ENCODE measurements around the gene IGSF21.

IGSF21 gene

DNA sequence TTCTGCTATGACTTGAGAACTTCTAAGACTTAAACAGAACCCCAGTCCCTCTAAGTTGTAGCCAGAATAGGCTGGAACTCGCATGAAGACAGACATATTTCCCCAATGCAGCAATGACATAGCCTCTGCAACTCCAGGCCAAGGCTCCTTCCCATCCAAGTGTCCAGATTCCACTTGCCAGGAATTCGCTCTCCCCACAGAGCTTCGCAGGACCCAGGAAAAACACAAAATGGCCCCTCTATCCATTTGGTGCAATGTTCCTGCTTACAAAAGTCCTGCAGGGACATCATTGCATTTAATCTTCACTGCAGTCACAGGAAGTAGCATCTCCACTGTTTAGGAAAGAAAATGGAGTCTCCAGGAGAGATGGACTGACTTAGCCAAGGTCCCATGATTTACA is 225.6 kb downstream of the IGSF21 start:
- peaks cover 13% of the 10 kb centered on the region for H3K4me1 ChIP-seq (ENCODE audit: control insufficient read depth, insufficient read depth, low read length)
- H3K27me3 ChIP-seq (ENCODE audit: control insufficient read depth, insufficient read depth, low read length) = no peaks in the 10 kb centered on the region; the same call in 1 of the 2 replicates
- H3K36me3 ChIP-seq (ENCODE audit: control insufficient read depth, insufficient read depth, low read length) = no peaks in the 10 kb centered on the region
- no peak overlapping the region for H3K27ac ChIP-seq (ENCODE audit: low read depth, low read length)
- H3K4me3 ChIP-seq (ENCODE audit: low read depth, low read length) = no peak overlapping the region
- H3K9ac ChIP-seq (ENCODE audit: low read depth, low read length) = no peak overlapping the region
- H3K9me3 ChIP-seq (ENCODE audit: control insufficient read depth, insufficient read depth, low read length) = no peaks in the 10 kb centered on the region

DNA sequence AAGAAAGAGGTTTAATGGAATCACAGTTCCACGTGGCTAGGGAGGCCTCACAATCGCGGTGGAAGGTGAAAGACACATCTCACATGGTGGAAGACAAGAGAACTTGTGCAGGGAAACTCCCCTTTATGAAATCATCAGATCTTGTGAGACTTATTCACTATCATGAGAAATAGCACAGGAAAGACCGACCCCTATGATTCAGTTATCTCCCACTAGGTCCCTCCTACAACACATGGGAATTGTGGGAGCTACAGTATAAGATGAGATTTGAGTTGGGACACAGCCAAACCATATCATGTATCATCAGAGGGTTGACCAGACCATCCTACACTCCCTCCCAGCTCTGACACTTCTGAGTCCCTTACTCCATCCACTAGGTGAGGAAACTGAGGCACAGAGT is 229.2 kb downstream of the IGSF21 start:
- Histone ChIP-seq H3K27ac (ENCODE audit: low read depth, low read length) (no peak overlapping the region), H3K9ac (ENCODE audit: low read depth, low read length) (no peak overlapping the region), H3K9me3 (ENCODE audit: control insufficient read depth, insufficient read depth, low read length) (no peaks in the 10 kb centered on the region), H3K36me3 (ENCODE audit: control insufficient read depth, insufficient read depth, low read length) (no peaks in the 10 kb centered on the region), H3K4me3 (ENCODE audit: low read depth, low read length) (no peak overlapping the region), H3K27me3 (ENCODE audit: control insufficient read depth, insufficient read depth, low read length) (no peaks in the 10 kb centered on the region; the same call in 1 of the 2 replicates), H3K4me1 (ENCODE audit: control insufficient read depth, insufficient read depth, low read length) (peaks cover 13% of the 10 kb centered on the region)

DNA sequence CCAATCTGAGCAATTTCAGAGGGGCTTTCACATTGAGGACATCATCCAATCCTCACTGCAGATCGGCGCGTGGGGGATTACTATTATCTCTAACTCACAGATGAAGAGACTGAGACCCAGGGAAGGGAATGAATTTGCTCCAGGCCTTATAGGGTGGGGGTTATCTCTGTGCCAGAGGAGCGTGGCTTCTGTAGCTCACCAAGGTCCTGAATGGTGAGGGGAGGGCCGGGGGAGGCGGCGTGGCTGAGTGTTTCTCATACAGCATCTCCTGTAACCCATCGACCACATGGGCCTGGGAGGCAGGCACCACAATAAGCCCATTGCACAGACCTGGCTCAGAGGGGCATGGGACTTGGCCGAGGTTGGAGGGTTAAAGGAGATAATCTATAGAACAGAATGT is 230.2 kb downstream of the IGSF21 start:
- Histone ChIP-seq H3K27ac (ENCODE audit: low read depth, low read length) (no peak overlapping the region), H3K36me3 (ENCODE audit: control insufficient read depth, insufficient read depth, low read length) (no peaks in the 10 kb centered on the region), H3K9me3 (ENCODE audit: control insufficient read depth, insufficient read depth, low read length) (no peaks in the 10 kb centered on the region), H3K9ac (ENCODE audit: low read depth, low read length) (no peak overlapping the region), H3K27me3 (ENCODE audit: control insufficient read depth, insufficient read depth, low read length) (no peaks in the 10 kb centered on the region; the same call in 1 of the 2 replicates), H3K4me3 (ENCODE audit: low read depth, low read length) (no peak overlapping the region), H3K4me1 (ENCODE audit: control insufficient read depth, insufficient read depth, low read length) (peaks cover 9% of the 10 kb centered on the region)

DNA sequence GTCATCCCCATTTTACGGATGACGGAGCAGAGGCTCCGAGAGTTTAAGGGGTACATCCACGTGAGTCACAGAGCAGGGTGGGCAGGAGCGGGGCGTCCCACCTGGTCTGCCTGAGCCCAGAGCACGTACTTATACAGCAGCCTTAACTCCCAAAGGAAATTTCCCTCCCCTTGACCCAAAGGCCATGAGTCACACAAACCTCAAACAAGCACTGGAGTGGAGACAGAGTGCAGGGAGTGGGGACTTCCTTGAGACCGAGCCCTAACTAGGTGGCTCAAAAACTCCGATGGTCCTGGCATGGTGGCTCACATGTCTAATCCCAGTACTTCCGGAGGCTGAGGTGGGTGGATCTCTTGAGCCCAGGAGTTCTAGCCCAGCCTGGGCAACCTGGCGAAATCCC is 231.6 kb downstream of the IGSF21 start:
- Histone ChIP-seq H3K36me3 (ENCODE audit: control insufficient read depth, insufficient read depth, low read length) (no peaks in the 10 kb centered on the region), H3K4me3 (ENCODE audit: low read depth, low read length) (no peak overlapping the region), H3K9ac (ENCODE audit: low read depth, low read length) (no peak overlapping the region), H3K9me3 (ENCODE audit: control insufficient read depth, insufficient read depth, low read length) (no peaks in the 10 kb centered on the region), H3K27me3 (ENCODE audit: control insufficient read depth, insufficient read depth, low read length) (no peaks in the 10 kb centered on the region), H3K27ac (ENCODE audit: low read depth, low read length) (no peak overlapping the region), H3K4me1 (ENCODE audit: control insufficient read depth, insufficient read depth, low read length) (no peaks in the 10 kb centered on the region)

DNA sequence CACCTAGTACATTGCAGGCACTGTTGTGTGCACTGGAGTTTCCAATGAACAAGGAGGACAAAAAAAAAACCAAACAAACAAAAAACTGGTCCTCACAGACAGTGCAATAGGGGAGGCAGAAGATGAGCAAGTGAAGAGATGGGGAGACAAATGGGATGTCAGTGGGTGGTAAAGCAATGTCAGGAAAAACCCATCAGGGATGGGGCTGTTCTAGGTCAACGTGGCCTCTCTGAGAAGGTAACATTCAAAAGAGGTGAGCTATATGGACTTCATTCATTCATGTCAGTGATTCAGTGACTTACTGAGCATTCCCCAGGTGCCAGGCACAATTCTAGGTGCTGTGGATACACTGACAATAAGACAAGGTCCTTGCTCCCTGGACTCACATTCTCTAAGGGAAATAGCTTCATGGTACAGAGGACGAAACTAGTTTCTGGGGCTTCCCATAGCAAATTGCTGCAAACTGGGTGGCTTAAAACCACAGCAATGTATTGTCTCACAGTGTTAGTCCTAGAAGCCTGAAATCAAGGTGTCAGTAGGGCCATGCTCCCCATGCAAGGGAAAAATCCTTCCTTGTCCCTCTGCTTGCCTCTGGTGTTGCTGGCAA is 232.7 kb downstream of the IGSF21 start:
- H3K27ac ChIP-seq (ENCODE audit: low read depth, low read length) = no peak overlapping the region
- H3K27me3 ChIP-seq (ENCODE audit: control insufficient read depth, insufficient read depth, low read length) = no peaks in the 10 kb centered on the region
- H3K4me3 ChIP-seq (ENCODE audit: low read depth, low read length) = no peak overlapping the region
- no peak overlapping the region for H3K9ac ChIP-seq (ENCODE audit: low read depth, low read length)
- no peaks in the 10 kb centered on the region for H3K4me1 ChIP-seq (ENCODE audit: control insufficient read depth, insufficient read depth, low read length)
- no peaks in the 10 kb centered on the region for H3K9me3 ChIP-seq (ENCODE audit: control insufficient read depth, insufficient read depth, low read length)
- H3K36me3 ChIP-seq (ENCODE audit: control insufficient read depth, insufficient read depth, low read length) = no peaks in the 10 kb centered on the region

DNA sequence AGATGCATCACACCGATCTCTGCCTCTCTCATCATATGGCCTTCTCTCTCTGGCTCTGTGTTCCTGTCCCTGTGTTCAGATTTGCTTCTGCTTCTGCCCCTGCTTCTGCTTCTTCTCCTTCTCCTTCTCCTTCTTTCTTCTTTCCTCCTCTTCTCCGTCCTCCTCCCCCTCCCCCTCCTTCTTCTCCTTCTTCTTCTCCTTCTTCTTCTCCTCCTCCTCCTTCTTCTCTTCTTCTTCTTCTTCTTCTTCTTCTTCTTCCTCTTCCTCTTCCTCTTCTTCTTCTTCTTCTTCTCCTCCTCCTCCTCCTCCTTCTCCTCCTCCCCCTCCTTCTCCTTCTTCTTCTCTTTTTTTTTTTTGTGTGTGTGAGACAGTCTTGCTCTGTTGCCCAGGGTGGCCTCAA is 233.2 kb downstream of the IGSF21 start:
- H3K9me3 ChIP-seq (ENCODE audit: control insufficient read depth, insufficient read depth, low read length) = no peaks in the 10 kb centered on the region

DNA sequence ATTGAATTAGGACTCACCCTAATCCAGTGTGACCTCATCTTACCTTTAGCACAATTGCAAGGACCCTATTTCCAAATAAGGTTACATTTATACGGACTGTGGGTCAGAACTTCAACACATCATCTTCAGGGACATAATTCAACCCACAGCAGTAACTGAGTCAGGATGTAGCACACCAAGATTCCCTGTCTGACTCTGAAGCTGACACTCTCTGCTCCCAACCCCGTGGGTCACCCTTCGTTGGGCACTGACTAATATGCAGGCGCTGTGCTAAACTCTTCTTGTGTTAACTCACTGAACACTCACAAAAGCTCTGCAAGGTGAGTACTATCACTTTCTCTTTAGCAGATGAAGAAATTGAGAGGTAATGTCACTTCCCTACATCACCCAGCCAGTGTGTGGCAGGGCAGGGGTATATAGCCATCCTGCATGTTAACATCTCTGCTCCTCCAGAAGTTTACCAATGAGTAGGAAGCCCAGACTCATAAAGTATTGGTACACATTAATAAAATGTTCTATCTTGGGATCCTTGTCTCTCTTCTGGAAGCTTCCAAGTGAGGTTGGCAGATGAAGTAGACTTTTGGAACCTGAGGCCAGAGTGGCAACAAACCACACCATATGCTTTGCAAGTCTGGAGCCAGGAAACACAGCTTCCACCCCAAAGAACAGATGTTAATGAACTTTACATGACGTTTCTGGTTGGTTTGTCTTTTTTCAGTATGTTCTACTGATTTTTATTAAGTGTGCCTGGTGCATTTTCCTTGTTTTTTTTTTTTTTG is 233.9 kb downstream of the IGSF21 start:
- no peaks in the 10 kb centered on the region for H3K36me3 ChIP-seq (ENCODE audit: control insufficient read depth, insufficient read depth, low read length)
- no peaks in the 10 kb centered on the region for H3K4me1 ChIP-seq (ENCODE audit: control insufficient read depth, insufficient read depth, low read length)
- no peaks in the 10 kb centered on the region for H3K9me3 ChIP-seq (ENCODE audit: control insufficient read depth, insufficient read depth, low read length)
- no peak overlapping the region for H3K4me3 ChIP-seq (ENCODE audit: low read depth, low read length)
- no peak overlapping the region for H3K27ac ChIP-seq (ENCODE audit: low read depth, low read length)
- H3K9ac ChIP-seq (ENCODE audit: low read depth, low read length) = no peak overlapping the region
- H3K27me3 ChIP-seq (ENCODE audit: control insufficient read depth, insufficient read depth, low read length) = no peaks in the 10 kb centered on the region

More for the DNA sequence above, 233.2 kb downstream of the IGSF21 start:
- H3K27me3 ChIP-seq (ENCODE audit: control insufficient read depth, insufficient read depth, low read length) = no peaks in the 10 kb centered on the region
- H3K27ac ChIP-seq (ENCODE audit: low read depth, low read length) = no peak overlapping the region
- no peak overlapping the region for H3K4me3 ChIP-seq (ENCODE audit: low read depth, low read length)
- no peaks in the 10 kb centered on the region for H3K4me1 ChIP-seq (ENCODE audit: control insufficient read depth, insufficient read depth, low read length)
- no peak overlapping the region for H3K9ac ChIP-seq (ENCODE audit: low read depth, low read length)
- H3K36me3 ChIP-seq (ENCODE audit: control insufficient read depth, insufficient read depth, low read length) = no peaks in the 10 kb centered on the region

DNA sequence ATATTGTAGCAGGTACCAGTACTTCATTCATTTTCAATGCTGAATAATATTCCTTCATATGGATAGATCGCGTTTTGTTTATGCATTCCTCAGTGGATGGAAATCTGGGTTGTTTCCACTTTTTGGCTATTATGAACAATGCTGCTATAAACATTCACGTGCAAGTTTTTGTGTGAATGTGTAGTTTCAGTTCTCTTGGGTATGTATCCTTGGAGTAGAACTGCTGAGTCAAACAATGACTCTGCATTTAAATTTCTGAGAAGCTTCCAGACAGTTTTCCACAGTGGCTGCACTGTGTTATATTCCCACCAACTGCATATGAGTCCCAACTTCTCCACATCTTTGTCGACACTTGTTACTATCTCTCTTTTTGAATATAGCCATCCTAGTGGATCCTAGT is 235.1 kb downstream of the IGSF21 start:
- H3K27me3 ChIP-seq (ENCODE audit: control insufficient read depth, insufficient read depth, low read length) = no peaks in the 10 kb centered on the region
- no peaks in the 10 kb centered on the region for H3K9me3 ChIP-seq (ENCODE audit: control insufficient read depth, insufficient read depth, low read length)
- H3K9ac ChIP-seq (ENCODE audit: low read depth, low read length) = no peak overlapping the region
- H3K4me3 ChIP-seq (ENCODE audit: low read depth, low read length) = no peak overlapping the region
- H3K36me3 ChIP-seq (ENCODE audit: control insufficient read depth, insufficient read depth, low read length) = no peaks in the 10 kb centered on the region
- no peak overlapping the region for H3K27ac ChIP-seq (ENCODE audit: low read depth, low read length)
- H3K4me1 ChIP-seq (ENCODE audit: control insufficient read depth, insufficient read depth, low read length) = no peaks in the 10 kb centered on the region

DNA sequence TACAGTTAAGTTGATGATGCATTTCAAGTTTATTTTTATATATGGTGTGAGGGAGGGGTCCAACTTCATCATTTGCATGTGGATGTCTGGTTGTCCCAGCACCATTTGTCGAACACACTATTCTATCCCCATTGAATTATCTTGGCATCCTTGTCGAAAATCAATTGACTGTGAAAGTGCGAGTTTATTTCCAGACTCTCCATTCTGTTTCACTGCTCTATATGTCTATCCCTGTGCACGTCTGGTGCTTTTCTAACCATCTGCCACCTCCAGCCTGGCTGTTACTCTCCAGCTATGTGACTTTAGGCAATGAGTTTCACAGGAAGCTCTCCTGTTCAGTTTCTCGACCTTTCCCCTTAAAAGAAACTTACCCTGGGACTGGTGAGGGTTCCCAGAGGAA is 236.0 kb downstream of the IGSF21 start:
- H3K36me3 ChIP-seq (ENCODE audit: control insufficient read depth, insufficient read depth, low read length) = no peaks in the 10 kb centered on the region
- no peak overlapping the region for H3K9ac ChIP-seq (ENCODE audit: low read depth, low read length)
- H3K4me1 ChIP-seq (ENCODE audit: control insufficient read depth, insufficient read depth, low read length) = no peaks in the 10 kb centered on the region
- no peaks in the 10 kb centered on the region for H3K9me3 ChIP-seq (ENCODE audit: control insufficient read depth, insufficient read depth, low read length)
- H3K27ac ChIP-seq (ENCODE audit: low read depth, low read length) = no peak overlapping the region
- H3K27me3 ChIP-seq (ENCODE audit: control insufficient read depth, insufficient read depth, low read length) = no peaks in the 10 kb centered on the region
- no peak overlapping the region for H3K4me3 ChIP-seq (ENCODE audit: low read depth, low read length)

DNA sequence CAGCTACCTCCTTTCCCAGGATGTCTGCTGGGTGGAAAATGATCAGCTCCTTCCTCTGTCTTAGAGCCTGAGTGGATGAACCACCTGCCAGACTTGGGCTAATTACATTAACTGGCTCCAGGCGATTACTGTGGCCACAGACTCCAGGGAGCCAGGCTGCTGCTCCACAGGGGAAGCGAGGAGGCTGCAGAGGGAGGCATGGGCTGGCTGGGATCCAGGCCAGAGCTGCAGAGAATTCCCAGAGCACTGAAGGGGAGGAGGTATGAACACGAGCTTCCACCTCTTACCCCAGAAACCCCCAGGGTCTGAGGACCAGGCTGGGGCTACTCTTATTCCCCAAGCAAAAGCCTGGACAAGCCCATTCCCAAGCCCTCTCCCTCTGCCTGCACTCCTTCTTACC is 237.2 kb downstream of the IGSF21 start:
- Histone ChIP-seq H3K9me3 (ENCODE audit: control insufficient read depth, insufficient read depth, low read length) (no peaks in the 10 kb centered on the region), H3K4me3 (ENCODE audit: low read depth, low read length) (no peak overlapping the region), H3K27ac (ENCODE audit: low read depth, low read length) (no peak overlapping the region), H3K36me3 (ENCODE audit: control insufficient read depth, insufficient read depth, low read length) (no peaks in the 10 kb centered on the region), H3K9ac (ENCODE audit: low read depth, low read length) (no peak overlapping the region), H3K4me1 (ENCODE audit: control insufficient read depth, insufficient read depth, low read length) (no peaks in the 10 kb centered on the region), H3K27me3 (ENCODE audit: control insufficient read depth, insufficient read depth, low read length) (no peaks in the 10 kb centered on the region)

DNA sequence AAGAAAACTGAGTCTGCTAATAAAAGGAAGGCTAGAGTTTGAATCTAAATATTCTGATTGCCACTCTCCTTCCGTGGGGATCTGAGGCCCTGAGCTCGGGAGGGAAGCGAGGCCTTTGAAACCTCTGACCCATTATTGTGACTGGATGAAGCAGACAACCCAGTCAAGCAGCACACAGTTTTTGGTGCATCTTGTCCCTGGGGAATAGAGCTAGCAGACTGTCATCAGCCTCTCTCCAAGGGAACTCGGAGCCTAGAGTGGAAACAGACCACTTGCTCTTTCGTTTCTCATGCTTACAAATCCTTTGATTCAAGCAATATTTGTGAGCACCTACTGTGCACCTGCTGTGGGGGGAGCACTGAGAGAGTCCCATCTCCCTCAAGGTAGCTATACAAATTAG is 240.0 kb downstream of the IGSF21 start:
- Histone ChIP-seq H3K4me1 (ENCODE audit: control insufficient read depth, insufficient read depth, low read length) (peaks cover 7% of the 10 kb centered on the region; the same call in 1 of the 2 replicates), H3K27ac (ENCODE audit: low read depth, low read length) (no peak overlapping the region), H3K9me3 (ENCODE audit: control insufficient read depth, insufficient read depth, low read length) (no peaks in the 10 kb centered on the region), H3K9ac (ENCODE audit: low read depth, low read length) (no peak overlapping the region), H3K27me3 (ENCODE audit: control insufficient read depth, insufficient read depth, low read length) (no peaks in the 10 kb centered on the region), H3K4me3 (ENCODE audit: low read depth, low read length) (no peak overlapping the region), H3K36me3 (ENCODE audit: control insufficient read depth, insufficient read depth, low read length) (no peaks in the 10 kb centered on the region)
